ENCODE results near the gene CNTNAP4. TPM values are rescaled to one million over a fixed set of nuclear protein-coding genes. Genes with fewer than 3 reads are reported as not detected.

CNTNAP4 gene
- total RNA-seq, 6 experiments from 2014 or later, result not detected

GRCh38 chr16:76464955-76465620 lies 187.9 kb downstream of the CNTNAP4 start:
- Mint-ChIP-seq H3K27ac (no peak overlapping the region), H3K9me3 (no peaks in the 10 kb centered on the region; the same call in 1 of the 2 replicates), H3K4me3 (no peak overlapping the region), H3K4me1 (ENCODE audit: low read depth) (no peaks in the 10 kb centered on the region), H3K36me3 (ENCODE audit: low read depth) (no peaks in the 10 kb centered on the region), H3K27me3 (ENCODE audit: insufficient read depth) (no peaks in the 10 kb centered on the region)
- TF ChIP-seq CTCF (IDR thresholded peaks at IDR 0.05), result no peak
- no peak for DNase-seq

- H3K27me3 Mint-ChIP-seq (ENCODE audit: insufficient read depth), result no peaks in the 10 kb centered on the region
- no peak overlapping the region for H3K27ac Mint-ChIP-seq
Observed at GRCh38 chr16:76466871-76467270, 189.7 kb downstream of the CNTNAP4 start.

GRCh38 chr16:76474048-76474447 lies 196.8 kb downstream of the CNTNAP4 start:
- Mint-ChIP-seq H3K36me3 (ENCODE audit: low read depth) (no peaks in the 10 kb centered on the region), H3K9me3 (peaks cover 16% of the 10 kb centered on the region), H3K4me3 (no peak overlapping the region), H3K4me1 (ENCODE audit: low read depth) (no peaks in the 10 kb centered on the region), H3K27me3 (ENCODE audit: insufficient read depth) (no peaks in the 10 kb centered on the region), H3K27ac (no peak overlapping the region)
- DNase-seq, result no peak
- TF ChIP-seq CTCF (IDR thresholded peaks at IDR 0.05), result no peak

More at GRCh38 chr16:76466871-76467270, 189.7 kb downstream of the CNTNAP4 start:
- no peak for TF ChIP-seq CTCF (IDR thresholded peaks at IDR 0.05)
- no peaks in the 10 kb centered on the region for H3K36me3 Mint-ChIP-seq (ENCODE audit: low read depth)
- no peak overlapping the region for H3K4me3 Mint-ChIP-seq
- no peak for DNase-seq
- H3K4me1 Mint-ChIP-seq (ENCODE audit: low read depth), result no peaks in the 10 kb centered on the region
- H3K9me3 Mint-ChIP-seq, result peaks cover 7% of the 10 kb centered on the region; the same call in 1 of the 2 replicates

- no peak for TF ChIP-seq CTCF (IDR thresholded peaks at IDR 0.05)
- no peak overlapping the region for H3K27ac Mint-ChIP-seq
- H3K27me3 Mint-ChIP-seq (ENCODE audit: insufficient read depth), result no peaks in the 10 kb centered on the region
- no peaks in the 10 kb centered on the region for H3K4me1 Mint-ChIP-seq (ENCODE audit: low read depth)
- DNase-seq, result no peak
- no peak overlapping the region for H3K4me3 Mint-ChIP-seq
- H3K36me3 Mint-ChIP-seq (ENCODE audit: low read depth), result no peaks in the 10 kb centered on the region
- H3K9me3 Mint-ChIP-seq, result peaks cover 37% of the 10 kb centered on the region
Observed at GRCh38 chr16:76478105-76478504, 200.9 kb downstream of the CNTNAP4 start.

GRCh38 chr16:76483307-76483909 lies 206.2 kb downstream of the CNTNAP4 start:
- Mint-ChIP-seq H3K4me3 (no peak overlapping the region), H3K36me3 (ENCODE audit: low read depth) (no peaks in the 10 kb centered on the region), H3K9me3 (peaks cover 41% of the 10 kb centered on the region), H3K27ac (no peak overlapping the region), H3K4me1 (ENCODE audit: low read depth) (no peaks in the 10 kb centered on the region), H3K27me3 (ENCODE audit: insufficient read depth) (no peaks in the 10 kb centered on the region)
- no peak for DNase-seq
- TF ChIP-seq CTCF (IDR thresholded peaks at IDR 0.05), result no peak

Data from HFFc6 (cell line).